Endometrium (tissue), 2 donors: ENCODE data around the gene KCNG2.

Experiments used
- FAIRE-seq: peaks from 2 replicates; lab custom pipeline; 2012; peaks lifted over from hg19 to GRCh38; lab: Jason Lieb, UNC
- donor health status: control.
- donor health status: control.

The KCNG2 gene

DNA sequence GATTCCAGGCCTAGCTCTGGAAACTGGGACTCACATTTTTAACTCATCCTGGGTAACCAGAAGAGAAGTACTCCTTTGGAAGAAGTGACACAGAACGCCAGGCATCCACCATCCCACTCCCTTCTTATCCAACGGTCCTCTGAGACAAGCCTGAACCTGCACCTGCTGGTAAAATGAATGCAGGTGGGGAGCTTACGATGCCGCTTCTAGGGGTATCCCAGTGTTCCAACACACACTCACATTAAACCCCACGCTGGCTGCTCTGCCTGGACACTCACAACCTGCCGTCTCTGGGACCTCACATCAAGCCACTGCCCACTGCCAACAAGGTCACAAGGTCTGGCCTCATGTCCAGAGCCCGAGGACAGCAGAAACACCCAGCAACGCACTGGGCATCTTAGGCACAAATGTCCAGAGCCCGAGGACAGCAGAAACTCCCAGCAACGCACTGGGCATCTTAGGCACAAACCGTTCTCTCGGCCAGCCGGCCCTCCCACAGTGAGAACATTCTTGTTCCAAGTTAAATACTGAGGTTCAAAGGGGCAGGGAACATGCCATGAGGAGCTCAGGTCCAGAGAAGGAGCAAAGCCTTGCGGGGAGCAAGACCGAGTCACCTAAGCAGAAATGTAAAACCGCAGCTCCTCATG is 143.9 kb downstream of the KCNG2 start:
- FAIRE-seq, result no peak

DNA sequence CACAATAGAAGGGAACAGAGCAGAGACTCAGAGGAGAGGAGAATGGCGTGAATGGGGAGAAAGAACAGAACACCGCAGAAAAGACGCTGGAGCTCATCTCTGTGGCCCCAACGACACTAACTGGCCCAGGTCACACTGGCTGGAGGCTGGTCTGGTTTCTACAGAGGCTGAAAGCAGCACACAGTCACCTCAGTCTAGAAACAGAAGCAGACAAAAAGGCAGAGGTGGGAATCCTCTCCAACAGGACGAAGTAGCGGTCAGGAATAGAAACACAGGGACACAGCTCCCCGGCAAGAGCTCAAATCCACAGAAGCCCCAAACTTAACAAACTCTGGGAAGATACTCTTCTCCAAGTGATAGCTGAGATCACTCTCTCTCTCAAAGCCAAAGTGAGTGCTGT is 144.5 kb downstream of the KCNG2 start:
- FAIRE-seq, result no peak

DNA sequence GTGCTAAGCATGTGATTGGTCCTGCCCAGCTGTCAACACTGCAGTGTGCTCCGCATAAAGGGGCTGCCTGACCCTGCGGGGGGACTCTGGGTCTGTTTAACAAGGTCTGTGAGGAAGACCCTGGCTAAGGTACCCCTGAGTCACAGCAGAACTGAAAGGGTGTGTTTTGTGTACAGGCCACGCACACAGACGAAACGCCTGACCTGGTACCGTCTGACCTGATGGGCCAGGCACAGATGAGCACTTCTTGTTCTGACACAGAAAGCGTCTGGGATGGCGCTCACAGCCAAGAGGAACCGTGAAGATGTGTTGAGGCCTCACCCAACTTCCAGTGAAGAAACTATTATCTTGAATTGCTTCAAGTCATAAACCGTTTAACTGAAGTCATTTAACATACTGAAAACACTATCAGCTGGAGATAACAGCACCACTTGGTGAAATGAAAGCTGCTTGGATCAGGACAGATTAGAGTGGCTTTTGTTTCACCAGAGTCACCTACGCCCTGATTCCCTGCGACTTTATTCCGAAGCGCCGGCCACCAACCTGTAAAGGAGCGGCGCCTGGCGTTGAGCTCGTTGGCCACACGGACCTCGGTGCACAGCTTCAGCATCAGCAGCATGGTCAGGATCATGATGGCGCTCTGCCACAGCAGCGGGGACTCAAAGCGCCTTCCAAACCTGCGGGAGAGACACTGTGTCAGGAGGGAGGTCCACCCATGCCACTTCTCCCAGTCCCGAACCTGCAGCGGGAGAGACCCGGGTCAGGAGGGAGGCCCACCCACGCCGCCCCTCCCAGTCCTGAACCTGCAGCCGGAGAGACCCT is 145.3 kb downstream of the KCNG2 start:
- FAIRE-seq, result no peak

DNA sequence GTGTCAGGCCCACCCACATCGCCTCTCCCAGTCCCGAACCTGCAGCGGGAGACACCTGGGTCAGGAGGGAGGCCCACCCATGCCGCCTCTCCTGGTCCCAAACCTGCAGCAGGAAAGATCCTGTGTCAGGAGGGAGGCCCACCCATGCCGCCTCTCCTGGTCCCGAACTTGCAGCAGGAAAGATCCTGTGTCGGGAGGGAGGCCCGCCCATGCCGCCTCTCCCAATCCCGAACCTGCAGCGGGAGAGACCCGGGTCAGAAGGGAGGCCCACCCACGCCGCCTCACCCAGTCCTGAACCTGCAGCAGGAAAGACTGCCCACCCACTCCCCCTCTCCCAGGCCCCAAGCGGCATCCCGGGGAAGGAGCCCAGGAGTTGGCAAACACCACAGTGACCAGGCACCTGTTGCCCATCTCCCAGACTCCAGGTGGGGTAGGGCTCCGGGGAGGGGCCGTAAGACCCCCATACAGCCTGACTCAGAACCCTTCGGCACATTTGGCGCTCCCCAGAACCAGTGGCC is 145.9 kb downstream of the KCNG2 start:
- no peak for FAIRE-seq

DNA sequence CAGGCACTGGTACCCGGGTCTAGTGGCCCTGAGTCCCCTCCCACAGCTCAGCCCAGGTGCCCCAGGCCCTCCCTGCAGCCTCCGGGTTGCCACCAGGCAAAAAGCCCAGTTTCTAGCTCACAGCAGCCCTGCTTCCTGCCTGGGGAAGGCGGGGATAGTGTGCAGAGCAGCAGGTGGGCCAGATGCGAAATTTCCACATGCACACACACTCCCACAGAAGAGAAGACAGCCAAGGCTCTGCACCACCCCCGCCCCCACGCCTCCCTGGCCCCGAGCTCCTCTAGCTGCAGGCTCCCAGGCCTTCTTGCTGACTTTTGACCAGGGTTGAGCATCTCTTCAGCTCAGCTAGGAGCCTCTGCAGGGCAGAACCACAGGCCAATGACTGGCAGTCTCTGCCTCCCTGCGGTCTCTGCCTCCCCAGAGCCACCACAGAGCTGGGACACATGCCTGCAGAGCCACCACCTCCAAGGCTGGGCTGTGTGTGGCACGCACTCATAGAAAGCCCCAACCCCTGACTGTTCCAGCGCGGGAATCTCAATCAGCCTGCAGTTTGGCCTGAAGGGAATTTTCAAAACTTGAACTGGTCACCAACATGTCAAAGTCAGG is 146.5 kb downstream of the KCNG2 start:
- no peak for FAIRE-seq

DNA sequence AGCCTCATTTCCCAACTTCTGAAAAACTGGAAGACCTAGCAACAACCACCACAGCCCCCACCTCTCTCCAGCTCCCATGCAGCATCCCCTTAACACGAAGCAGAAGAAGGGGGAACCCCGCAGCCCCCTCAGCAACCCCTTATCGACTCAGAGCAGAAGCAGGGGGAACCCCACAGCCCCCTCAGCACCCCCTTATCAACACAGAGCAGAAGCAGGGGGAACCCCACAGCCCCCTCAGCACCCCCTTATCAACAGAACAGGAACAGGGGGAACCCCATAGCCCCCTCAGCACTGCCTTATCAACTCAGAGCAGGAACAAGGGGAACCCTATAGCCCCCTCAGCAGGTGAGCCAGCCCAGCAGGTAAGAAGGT is 147.0 kb downstream of the KCNG2 start:
- no peak for FAIRE-seq

DNA sequence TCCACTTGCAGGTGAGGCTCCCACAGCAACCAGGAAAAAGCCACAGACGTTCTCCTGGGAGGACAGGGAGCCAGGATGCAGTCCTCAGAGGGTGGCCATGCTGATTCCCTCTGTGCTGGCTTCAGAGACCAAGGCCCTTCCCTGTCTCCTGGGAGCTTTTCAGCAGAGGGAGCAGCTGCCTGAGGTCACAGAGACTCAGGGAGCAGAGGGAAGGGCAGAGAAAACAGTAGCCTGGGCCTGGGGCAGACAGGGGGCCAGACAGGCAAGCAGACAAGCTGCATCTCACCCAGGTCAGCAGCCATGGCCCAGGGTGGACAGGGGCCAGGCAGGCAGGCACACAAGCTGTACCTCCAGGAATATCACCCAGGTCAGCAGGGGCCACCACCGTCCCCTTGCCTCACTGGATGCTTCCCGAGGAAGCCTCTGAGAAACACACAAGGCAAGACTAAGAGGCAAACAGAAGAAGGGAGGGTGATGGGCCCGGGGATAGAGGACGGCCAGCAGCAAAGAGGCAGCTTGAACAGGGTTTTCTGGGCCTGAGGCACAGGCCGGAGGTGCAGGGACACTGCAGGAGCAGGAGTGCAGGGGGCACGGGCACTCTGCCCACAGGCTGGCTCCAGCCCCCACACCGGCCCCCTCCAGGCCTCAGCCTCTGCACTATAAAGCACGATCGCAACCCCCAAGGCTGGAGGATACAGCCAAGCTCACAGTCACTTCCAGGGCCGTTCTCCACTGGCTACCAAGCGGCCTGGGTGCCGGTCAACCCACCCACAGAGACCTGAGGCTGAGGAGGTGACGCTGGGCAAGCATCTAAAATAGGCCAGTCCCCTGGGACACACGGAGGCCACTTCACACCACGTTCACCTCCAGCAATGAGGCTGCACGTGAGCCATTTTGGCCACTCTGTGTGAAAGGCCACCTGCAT is 147.6 kb downstream of the KCNG2 start:
- no peak for FAIRE-seq

DNA sequence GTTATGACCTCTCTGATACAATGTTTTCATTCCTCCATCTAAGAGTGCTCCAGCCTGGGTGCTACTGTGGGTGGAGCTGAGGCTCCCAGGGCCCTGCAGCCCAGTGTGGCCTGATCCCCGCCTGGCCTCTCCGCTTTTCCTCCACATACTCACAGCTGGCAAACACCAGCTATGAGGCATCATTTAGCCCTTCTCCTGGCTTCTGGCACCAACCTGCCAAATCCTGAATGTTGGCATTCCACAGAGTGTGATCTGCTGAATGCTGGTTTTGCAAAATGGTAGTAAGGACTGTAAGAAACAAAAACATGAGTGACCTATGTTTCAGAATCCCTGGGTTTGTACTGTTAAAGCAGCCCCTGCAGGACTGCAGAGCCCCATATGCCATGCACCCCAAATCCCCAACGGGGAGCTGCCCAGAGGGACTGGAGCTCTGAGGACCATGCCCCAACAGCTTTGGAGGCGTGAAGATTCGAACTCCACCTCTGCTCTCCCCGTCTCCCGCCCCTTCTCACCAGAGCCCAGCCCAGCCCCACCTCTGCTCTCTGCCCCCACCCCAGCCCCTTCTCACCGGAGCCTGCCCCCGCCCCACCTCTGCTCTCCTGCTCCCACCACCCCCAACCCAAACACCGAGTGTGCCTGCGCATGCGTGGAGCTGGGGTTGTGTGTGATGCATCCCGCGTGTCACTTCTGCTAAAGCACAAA is 149.5 kb downstream of the KCNG2 start:
- no peak for FAIRE-seq

DNA sequence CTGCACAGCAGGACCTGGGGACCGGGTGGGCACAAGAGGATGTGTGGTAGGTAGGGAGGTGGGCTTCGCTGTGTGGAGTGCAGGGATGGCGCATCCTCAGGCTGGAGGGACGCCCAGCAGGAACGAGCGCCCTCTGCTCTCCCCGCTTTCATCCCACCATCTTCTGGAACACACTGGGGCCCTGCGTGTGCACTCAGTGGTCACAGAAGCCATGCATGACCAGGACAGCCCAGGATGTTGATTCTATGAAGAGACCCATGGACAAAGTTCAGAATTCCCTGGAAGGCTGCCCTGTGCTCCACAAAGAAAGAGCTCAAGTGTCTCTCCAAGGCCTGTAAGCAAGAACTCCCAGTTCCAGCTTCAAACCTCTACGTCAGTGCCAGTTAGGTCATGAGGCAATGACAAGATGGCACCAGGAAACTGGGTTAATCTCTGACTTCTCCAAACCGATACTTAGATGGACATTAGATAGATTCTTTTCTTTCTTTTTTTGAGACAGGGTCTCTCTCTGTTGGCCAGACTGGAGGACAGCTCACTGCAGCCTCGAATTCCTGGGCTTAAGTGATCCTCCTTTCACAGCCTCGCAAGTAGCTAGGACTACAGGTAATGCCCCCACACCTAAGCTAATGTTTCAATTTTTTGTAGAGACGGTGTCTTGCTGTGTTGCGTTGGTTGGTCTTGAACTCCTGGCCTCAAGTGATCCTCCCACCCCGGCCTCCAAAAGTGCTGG is 150.3 kb downstream of the KCNG2 start:
- no peak for FAIRE-seq

DNA sequence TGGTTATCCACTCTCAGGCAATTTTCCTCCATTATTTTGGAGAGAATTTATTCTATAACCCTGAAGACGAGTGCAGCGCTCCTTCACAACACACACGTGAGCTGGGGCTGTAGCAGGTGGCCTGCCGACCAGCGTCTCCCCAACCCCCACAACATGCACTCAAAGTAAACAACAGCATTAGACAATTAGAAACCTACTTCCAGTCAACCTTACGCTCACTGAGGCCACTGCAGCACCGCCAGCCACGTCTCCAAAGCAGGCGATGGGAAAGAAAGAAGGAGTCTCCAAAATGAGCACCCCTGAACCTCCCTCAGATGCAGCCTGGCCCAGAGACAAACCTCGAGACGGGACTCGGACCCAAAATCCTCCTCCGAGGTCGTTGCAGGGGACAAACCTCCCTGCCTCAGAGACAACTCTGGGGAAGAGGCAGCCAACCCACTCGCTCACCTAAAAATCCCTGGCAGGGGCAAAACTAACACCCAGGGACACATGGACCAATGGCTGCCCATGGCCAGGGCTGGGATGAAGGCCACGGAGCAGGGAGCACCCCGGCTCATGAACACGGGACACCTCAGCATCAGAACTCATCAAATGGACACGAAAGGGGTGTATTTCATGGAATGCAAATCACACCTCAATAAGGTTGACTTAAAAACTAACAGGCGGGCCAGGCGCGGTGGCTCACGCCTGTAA is 151.1 kb downstream of the KCNG2 start:
- no peak for FAIRE-seq
